Measurements from ENCODE around the gene HNRNPC. TPM values are rescaled to one million over a fixed set of nuclear protein-coding genes. Genes with fewer than 3 reads are reported as not detected.

HNRNPC gene
- total RNA-seq, 1 donor from 2014 or later = 683 TPM

GRCh38 chr14:21211509-21211908 lies 57.7 kb downstream of the HNRNPC start:
- H3K4me3 Mint-ChIP-seq = no peak overlapping the region
- CTCF ChIA-PET = no interaction called here
- H3K9me3 Mint-ChIP-seq = no peaks in the 10 kb centered on the region
- peaks cover 35% of the 10 kb centered on the region for H3K4me1 Mint-ChIP-seq
- H3K36me3 Mint-ChIP-seq (ENCODE audit: low read depth) = peaks cover 94% of the 10 kb centered on the region
- intact Hi-C loops (cut with micrococcal nuclease) = loop anchor here (10.0 kb wide), 1 partner anchor 53 kb away; the partner anchor contains the start of gene HNRNPC
- H3K27ac Mint-ChIP-seq = peak overlapping the region; percentile 54
- no peak for DNase-seq
- POLR2A ChIA-PET = no interaction called here
- TF ChIP-seq CTCF (IDR thresholded peaks at IDR 0.05) = no peak
- no peaks in the 10 kb centered on the region for H3K27me3 Mint-ChIP-seq
- ATAC-seq (ENCODE audit: low read depth) = no peak

- H3K27me3 Mint-ChIP-seq = no peaks in the 10 kb centered on the region
- no peak overlapping the region for H3K27ac Mint-ChIP-seq
- POLR2A ChIA-PET = no interaction called here
- ATAC-seq (ENCODE audit: low read depth) (no peak), DNase-seq (no peak)
- intact Hi-C loops (cut with micrococcal nuclease) = loop anchor here (10.0 kb wide), 1 partner anchor 55 kb away; the partner anchor contains the start of gene HNRNPC
- TF ChIP-seq CTCF (IDR thresholded peaks at IDR 0.05) = no peak
- H3K4me1 Mint-ChIP-seq = peaks cover 24% of the 10 kb centered on the region
- peaks cover 94% of the 10 kb centered on the region for H3K36me3 Mint-ChIP-seq (ENCODE audit: low read depth)
- H3K9me3 Mint-ChIP-seq = no peaks in the 10 kb centered on the region
- CTCF ChIA-PET = interaction anchor here (0.7 kb wide), 1 partner anchor 888 kb away, joined by 3 read pairs; no protein-coding TSS in a partner anchor
- H3K4me3 Mint-ChIP-seq = no peak overlapping the region
These were observed 59.2 kb downstream of the HNRNPC start for GRCh38 chr14:21210023-21210422.

GRCh38 chr14:21209185-21209584 lies 60.1 kb downstream of the HNRNPC start:
- intact Hi-C loops (cut with micrococcal nuclease) = no loop called here
- ChIA-PET CTCF (no interaction called here), POLR2A (no interaction called here)
- no peak for TF ChIP-seq CTCF (IDR thresholded peaks at IDR 0.05)
- Mint-ChIP-seq H3K4me3 (no peak overlapping the region), H3K9me3 (no peaks in the 10 kb centered on the region), H3K27me3 (no peaks in the 10 kb centered on the region), H3K27ac (no peak overlapping the region), H3K36me3 (ENCODE audit: low read depth) (peaks cover 94% of the 10 kb centered on the region), H3K4me1 (peaks cover 16% of the 10 kb centered on the region)
- ATAC-seq (ENCODE audit: low read depth) = no peak
- DNase-seq = no peak

- H3K4me1 Mint-ChIP-seq = peaks cover 10% of the 10 kb centered on the region
- POLR2A ChIA-PET = no interaction called here
- CTCF ChIA-PET = no interaction called here
- H3K27me3 Mint-ChIP-seq = no peaks in the 10 kb centered on the region
- DNase-seq = no peak
- H3K36me3 Mint-ChIP-seq (ENCODE audit: low read depth) = peaks cover 89% of the 10 kb centered on the region
- no peak for ATAC-seq (ENCODE audit: low read depth)
- no peak overlapping the region for H3K27ac Mint-ChIP-seq
- no peaks in the 10 kb centered on the region for H3K9me3 Mint-ChIP-seq
- intact Hi-C loops (cut with micrococcal nuclease) = no loop called here
- no peak overlapping the region for H3K4me3 Mint-ChIP-seq
- TF ChIP-seq CTCF (IDR thresholded peaks at IDR 0.05) = no peak
These were observed 60.7 kb downstream of the HNRNPC start for GRCh38 chr14:21208554-21208953.

GRCh38 chr14:21206753-21207684 lies 62.2 kb downstream of the HNRNPC start:
- no peak for TF ChIP-seq CTCF (IDR thresholded peaks at IDR 0.05)
- POLR2A ChIA-PET = no interaction called here
- CTCF ChIA-PET = no interaction called here
- H3K4me3 Mint-ChIP-seq = no peak overlapping the region
- DNase-seq = no peak
- H3K36me3 Mint-ChIP-seq (ENCODE audit: low read depth) = peaks cover 74% of the 10 kb centered on the region
- H3K27ac Mint-ChIP-seq = no peak overlapping the region
- H3K9me3 Mint-ChIP-seq = no peaks in the 10 kb centered on the region
- no peaks in the 10 kb centered on the region for H3K27me3 Mint-ChIP-seq
- intact Hi-C loops (cut with micrococcal nuclease) = no loop called here
- no peak for ATAC-seq (ENCODE audit: low read depth)
- peaks cover 6% of the 10 kb centered on the region for H3K4me1 Mint-ChIP-seq
